Kidney (tissue), 14 donors: ENCODE results near the gene CEP131. TPM values are rescaled to one million over a fixed set of nuclear protein-coding genes. Genes with fewer than 3 reads are reported as not detected.

Experiments
- DNase-seq, 5 donors: peaks; one replicate each; pipeline ENCODE4 v3.0.0-alpha.2; 2013 to 2020
- FAIRE-seq: peaks from 2 replicates; lab custom pipeline; 2012; peaks lifted over from hg19 to GRCh38; lab: Jason Lieb, UNC
- H3K27ac ChIP-seq, 2 donors: one replicate each; pipeline ENCODE4 v1.7.0; 2013; ENCODE audit warnings: low read depth in 2 of 2, low read length in 2 of 2, inconsistent platforms in 1 of 2
- H3K27me3 ChIP-seq: one replicate; pipeline ENCODE4 v1.7.1; 2013; ENCODE audit warnings: low read length, inconsistent platforms; ENCODE audit not compliant: control insufficient read depth, insufficient read depth
- H3K36me3 ChIP-seq, 3 donors: one replicate each; pipeline versions ENCODE4 v1.7.0 to v1.7.1; 2013; ENCODE audit warnings: low read length in 3 of 3, control low read depth in 1 of 3, inconsistent platforms in 1 of 3; ENCODE audit not compliant: insufficient read depth in 3 of 3, control insufficient read depth in 2 of 3
- H3K4me1 ChIP-seq, 3 donors: one replicate each; pipeline versions ENCODE4 v1.7.0 to v1.7.1; 2013; ENCODE audit warnings: low read length in 3 of 3, inconsistent platforms in 1 of 3, low read depth in 1 of 3; ENCODE audit not compliant: control insufficient read depth in 2 of 3, insufficient read depth in 2 of 3
- H3K4me3 ChIP-seq, 3 donors: one replicate each; pipeline versions ENCODE4 v1.7.0 to v1.8.1; 2013; ENCODE audit warnings: low read length in 3 of 3, control low read depth in 1 of 3, inconsistent platforms in 1 of 3
- H3K9ac ChIP-seq, 3 donors: one replicate each; pipeline versions ENCODE4 v1.7.0 to v1.7.1; 2013; ENCODE audit warnings: low read length in 3 of 3, control low read depth in 1 of 3, inconsistent platforms in 1 of 3
- H3K9me3 ChIP-seq, 3 donors: one replicate each; pipeline versions ENCODE4 v1.7.0 to v1.7.1; 2013; ENCODE audit warnings: low read length in 3 of 3, control low read depth in 1 of 3, inconsistent platforms in 1 of 3; ENCODE audit not compliant: control insufficient read depth in 2 of 3, insufficient read depth in 1 of 3
- intact Hi-C: fragments of 100-400 bp; cut with DNase I; formaldehyde crosslinking; loops from one replicate; pipeline ENCODE4 v1.11.1; 2022
- polyA plus RNA-seq: library from polyadenylated mRNA; stranded (reverse); fragments of 350-450 nt; fragmentation: Illumina TruSeq; extraction: RNeasy Lipid Tissue Mini Kit (QIAGEN cat#74804); gene quantifications from one replicate; pipeline ENCODE4 v1.2.3, GENCODE V29; 2014; ENCODE audit warnings: low read depth, low replicate concordance; ENCODE audit not compliant: insufficient read depth
- total RNA-seq: library from RNA; stranded (reverse); fragmentation: NEBNext Ultra II Directional; extraction: Animal tissue kit (Norgen Biotek cat#: 25700); gene quantifications from one replicate; pipeline ENCODE4 v1.2.1, GENCODE V29; 2021
- TF ChIP-seq, protein P1 (sequence below): IDR thresholded peaks from 3 replicates; pipeline ENCODE4 v1.5.1; 2012; ENCODE audit warnings: mild to moderate bottlenecking, moderate library complexity, borderline replicate concordance; ENCODE audit not compliant: insufficient read depth; ENCODE audit errors: extremely low read depth
- donor health status: control.
- donor health status: control.
- donor health status: control.
- donor health status: control.
- donor health status: control.
- donor health status: DM: yes; HTN: yes; CAD: no.
- donor health status: Normal renal cell carcinoma (clear cell type).

The CEP131 gene
- total and polyA plus RNA-seq, 2 donors from 2014 or later = 6.9 to 7.5 TPM

DNA sequence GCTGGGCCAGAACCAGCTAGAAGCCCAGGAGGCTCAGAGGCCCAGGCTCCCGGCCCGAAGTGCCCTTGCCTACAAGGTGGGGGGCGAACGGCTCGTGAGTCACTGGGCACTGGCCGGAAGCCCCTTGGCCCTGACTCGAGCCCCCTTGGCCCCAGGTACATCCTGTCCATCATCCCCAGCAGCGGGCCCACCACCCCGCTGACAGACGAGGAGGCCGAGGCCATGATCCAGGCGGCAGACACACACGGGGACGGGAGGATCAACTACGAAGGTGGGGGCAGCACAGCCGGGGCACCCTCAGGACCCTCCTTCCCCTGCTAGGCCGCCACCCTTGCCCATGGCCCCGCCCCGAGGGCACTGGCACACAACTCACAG is 41.0 kb downstream of the CEP131 start:
- Histone ChIP-seq H3K27me3 (no peaks in the 10 kb centered on the region), H3K9ac (no peak overlapping the region), H3K36me3 (no peaks in the 10 kb centered on the region), H3K4me3 (no peak overlapping the region), H3K9me3 (no peaks in the 10 kb centered on the region), H3K27ac (no peak overlapping the region), H3K4me1 (no peaks in the 10 kb centered on the region)
- no peak for FAIRE-seq
- intact Hi-C loops = no loop called here
- TF ChIP-seq, protein P1, sequence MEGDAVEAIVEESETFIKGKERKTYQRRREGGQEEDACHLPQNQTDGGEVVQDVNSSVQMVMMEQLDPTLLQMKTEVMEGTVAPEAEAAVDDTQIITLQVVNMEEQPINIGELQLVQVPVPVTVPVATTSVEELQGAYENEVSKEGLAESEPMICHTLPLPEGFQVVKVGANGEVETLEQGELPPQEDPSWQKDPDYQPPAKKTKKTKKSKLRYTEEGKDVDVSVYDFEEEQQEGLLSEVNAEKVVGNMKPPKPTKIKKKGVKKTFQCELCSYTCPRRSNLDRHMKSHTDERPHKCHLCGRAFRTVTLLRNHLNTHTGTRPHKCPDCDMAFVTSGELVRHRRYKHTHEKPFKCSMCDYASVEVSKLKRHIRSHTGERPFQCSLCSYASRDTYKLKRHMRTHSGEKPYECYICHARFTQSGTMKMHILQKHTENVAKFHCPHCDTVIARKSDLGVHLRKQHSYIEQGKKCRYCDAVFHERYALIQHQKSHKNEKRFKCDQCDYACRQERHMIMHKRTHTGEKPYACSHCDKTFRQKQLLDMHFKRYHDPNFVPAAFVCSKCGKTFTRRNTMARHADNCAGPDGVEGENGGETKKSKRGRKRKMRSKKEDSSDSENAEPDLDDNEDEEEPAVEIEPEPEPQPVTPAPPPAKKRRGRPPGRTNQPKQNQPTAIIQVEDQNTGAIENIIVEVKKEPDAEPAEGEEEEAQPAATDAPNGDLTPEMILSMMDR = no peak
- DNase-seq = no peak

- FAIRE-seq (no peak), DNase-seq (no peak)
- Histone ChIP-seq H3K4me3 (no peak overlapping the region), H3K9ac (no peak overlapping the region), H3K36me3 (no peaks in the 10 kb centered on the region), H3K4me1 (no peaks in the 10 kb centered on the region), H3K9me3 (no peaks in the 10 kb centered on the region), H3K27ac (no peak overlapping the region), H3K27me3 (no peaks in the 10 kb centered on the region)
- TF ChIP-seq, protein P1 = no peak
- intact Hi-C loops = no loop called here
Measured at GRCh38 chr17:81180836-81181810, 41.6 kb downstream of the CEP131 start.

GRCh38 chr17:81179861-81180260 is 42.9 kb downstream of the CEP131 start:
- Histone ChIP-seq H3K4me1 (no peaks in the 10 kb centered on the region), H3K4me3 (no peak overlapping the region), H3K9me3 (no peaks in the 10 kb centered on the region), H3K27me3 (no peaks in the 10 kb centered on the region), H3K36me3 (no peaks in the 10 kb centered on the region), H3K27ac (no peak overlapping the region), H3K9ac (no peak overlapping the region)
- TF ChIP-seq, protein P1 = no peak
- intact Hi-C loops = no loop called here
- DNase-seq = peak in 1 of 5 donors; percentile 52
- no peak for FAIRE-seq
